ENCODE data around the gene RAET1E.
"Not testable (repeated sequence)": the region's sequence is repeated elsewhere in the genome, so short reads cannot be mapped to it uniquely, and the experiment has no call there.

Gene RAET1E

GRCh38 chr6:149907317-149907716, 9.4 kb upstream of the RAET1E start:
- no peak for DNase-seq

- no peak for DNase-seq
Observed at GRCh38 chr6:149906405-149906804, 8.5 kb upstream of the RAET1E start.

GRCh38 chr6:149905911-149906371, 8.0 kb upstream of the RAET1E start:
- no peak for DNase-seq

DNA sequence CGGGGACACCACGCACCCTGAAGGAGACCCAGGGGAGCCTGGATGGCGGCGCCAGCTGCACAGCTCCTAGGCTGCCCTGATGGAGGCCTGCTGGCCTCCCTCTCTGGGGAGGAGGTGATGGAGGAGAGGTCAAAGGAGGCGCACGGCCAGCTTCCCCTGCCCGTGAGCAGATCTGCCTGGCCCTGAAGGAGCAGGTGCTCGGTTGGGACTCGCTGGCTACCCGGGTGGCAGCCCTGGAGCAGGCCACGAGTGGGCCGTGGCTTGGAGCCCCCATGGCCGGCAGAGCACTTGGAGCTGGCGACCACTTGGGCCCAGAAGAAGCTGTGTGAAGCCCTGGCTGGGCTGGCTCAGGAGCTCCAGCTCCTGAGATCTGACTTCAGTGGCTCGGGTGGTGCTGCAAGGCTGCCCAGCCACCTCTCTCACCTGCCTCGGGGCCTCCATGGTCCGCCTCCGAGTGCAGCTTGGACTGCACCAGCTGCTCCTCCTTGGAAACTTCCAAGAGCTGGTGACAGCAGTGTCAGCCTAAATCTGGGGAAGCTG, 7.5 kb upstream of the RAET1E start:
- DNase-seq, result no peak

DNA sequence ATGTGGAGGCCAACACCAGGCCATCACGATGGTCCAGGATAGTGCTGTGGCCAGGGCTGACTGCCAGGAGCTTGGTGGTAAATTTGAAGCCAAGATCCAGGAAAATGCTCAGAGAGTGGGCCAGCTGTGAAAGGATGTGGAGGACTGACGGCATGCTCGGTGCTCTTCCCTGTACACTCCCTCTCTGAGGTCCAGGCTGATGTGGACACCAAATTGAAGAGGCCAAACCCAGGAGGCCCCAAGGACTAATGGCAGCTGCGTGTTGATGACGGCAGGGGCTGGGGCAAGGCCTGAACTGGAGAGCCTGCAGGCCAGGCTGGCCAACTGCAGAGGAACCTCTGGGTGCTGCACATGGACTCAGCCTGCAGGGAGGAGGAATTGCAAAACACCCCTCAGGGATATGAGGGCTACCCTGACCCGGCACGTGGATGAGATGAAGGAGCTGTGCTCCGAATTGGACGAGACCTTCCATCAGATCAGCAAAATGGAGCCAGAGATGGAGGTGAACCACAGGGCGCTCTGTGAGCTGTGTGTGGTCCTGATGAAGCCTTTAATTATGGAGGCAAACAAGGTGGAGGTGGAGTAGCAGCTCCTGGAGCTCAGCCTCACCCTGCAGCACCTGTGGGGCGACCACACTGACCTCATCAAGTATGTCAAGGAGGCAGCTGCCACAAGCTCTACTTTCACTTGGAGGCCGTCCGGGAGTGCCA, 6.9 kb upstream of the RAET1E start:
- no peak for DNase-seq

DNA sequence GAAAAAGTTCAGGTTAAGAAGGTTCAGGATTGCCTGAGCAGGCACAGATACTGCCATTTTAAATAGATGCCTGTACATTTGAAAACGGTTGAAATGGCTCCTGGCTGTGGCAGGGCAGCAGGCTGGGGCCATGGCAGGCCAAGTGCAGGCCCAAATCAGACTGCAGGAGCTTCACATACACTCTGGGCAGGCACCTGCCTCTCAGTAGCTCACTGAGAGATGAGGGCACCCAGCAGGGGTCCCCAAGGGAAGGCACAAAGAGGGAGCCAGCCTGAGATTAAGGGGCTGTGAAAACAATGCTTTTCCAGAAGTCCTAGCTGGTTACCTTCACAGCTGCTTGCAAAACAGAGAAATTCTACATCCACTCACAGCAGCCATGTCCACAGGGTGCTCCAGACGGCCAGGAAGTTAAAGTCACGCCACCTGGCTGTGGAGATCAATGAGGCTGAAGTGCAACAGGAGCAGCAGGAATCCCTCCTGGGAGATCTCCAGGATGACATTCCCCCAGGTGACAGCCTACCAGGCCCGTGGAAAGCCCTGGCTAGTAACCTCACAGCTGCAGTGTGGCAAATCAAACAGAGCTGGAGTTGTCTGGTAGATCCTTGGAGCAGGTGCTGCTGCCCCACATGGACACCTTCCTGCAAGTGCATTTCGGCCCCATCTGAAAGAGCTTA, 6.2 kb upstream of the RAET1E start:
- no peak for DNase-seq

- DNase-seq, result no peak
Observed at GRCh38 chr6:149901444-149902140, 3.7 kb upstream of the RAET1E start.

GRCh38 chr6:149900620-149901443, 2.9 kb upstream of the RAET1E start:
- no peak for DNase-seq

- DNase-seq, result no peak
Observed at GRCh38 chr6:149899926-149900619, 2.2 kb upstream of the RAET1E start.

DNA sequence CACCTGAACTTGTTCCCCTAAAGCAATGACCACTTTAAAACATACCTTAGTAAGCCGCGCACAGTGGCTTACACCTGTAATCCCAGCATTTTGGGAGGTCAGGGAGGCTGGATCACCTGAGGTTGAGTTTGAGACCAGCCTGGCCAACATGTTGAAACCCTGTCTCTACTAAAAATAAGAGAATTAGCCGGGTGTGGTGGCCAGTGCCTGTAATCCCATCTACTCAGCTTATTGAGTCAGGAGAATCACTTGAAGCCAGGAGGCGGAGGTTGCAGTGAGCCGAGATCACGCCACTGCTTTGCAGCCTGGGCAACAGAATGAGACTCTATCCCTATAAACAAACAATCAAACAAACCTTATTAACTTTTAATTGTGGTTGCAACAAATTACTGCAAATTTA, 1.6 kb upstream of the RAET1E start:
- DNase-seq, result no peak

- DNase-seq, result no peak
Observed at GRCh38 chr6:149898966-149899365, 1.1 kb upstream of the RAET1E start.

DNA sequence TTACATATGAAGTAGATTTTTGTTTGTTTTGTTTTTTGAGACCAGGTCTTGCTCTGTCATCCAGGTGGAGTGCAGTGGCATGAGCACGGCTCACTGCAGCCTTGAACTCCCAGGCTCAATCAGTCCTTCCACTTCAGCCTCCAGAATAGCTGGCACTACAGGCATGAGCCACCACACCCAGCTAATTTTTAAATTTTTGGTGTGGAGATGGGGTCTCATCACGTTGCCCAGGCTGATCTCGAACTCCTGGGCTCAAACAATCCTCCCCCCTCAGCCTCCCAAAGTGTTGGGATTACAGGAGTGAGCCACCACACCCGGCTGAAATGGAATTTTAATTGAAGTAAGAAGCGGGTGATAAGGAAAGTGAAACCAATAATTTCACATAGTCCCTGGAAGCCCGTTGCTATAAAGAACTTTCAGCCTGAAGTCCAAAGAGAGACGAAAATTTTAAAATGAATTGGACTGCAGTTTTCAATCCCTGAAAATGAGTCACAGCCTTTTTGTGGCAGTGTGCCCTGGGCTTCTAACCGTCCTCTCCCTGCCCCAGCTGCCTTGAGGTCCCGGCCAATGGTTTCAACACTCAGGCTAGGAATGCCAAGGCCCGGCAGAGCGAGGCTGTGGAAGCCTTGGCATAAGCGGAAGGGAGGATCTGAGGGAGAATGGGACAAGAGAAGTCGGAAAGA, 757 bp downstream of the RAET1E start:
- DNase-seq, result no peak

- no peak for DNase-seq
Observed at GRCh38 chr6:149896491-149896890, 1.4 kb downstream of the RAET1E start.

DNA sequence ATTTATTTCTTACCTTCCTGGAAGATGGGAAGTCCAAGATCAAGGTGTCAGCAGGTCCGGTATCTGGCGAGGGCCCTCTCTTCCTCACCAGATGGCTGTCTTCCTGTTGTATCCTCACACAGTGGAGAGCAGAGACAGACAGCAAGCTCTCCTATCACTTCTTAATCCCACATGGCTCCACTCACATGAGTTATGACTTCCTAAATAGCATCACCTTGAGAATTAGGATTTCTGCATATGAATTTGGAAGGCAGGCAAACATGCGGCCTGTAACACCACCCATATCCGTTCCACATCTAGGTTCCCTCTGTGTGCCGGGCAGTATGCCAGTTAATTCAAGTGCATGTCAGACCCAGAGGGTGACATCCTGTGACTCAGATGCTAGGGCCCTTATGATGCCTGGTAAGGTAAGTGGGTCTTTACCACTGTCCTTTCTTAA, 2.1 kb downstream of the RAET1E start:
- DNase-seq, result peak; percentile 45

GRCh38 chr6:149895048-149895590, 2.8 kb downstream of the RAET1E start:
- peak; percentile 8 for DNase-seq

- DNase-seq, result not testable (repeated sequence)
Observed at GRCh38 chr6:149891864-149892263, 6.0 kb downstream of the RAET1E start.

GRCh38 chr6:149891259-149891658, 6.7 kb downstream of the RAET1E start:
- DNase-seq, result no peak

DNA sequence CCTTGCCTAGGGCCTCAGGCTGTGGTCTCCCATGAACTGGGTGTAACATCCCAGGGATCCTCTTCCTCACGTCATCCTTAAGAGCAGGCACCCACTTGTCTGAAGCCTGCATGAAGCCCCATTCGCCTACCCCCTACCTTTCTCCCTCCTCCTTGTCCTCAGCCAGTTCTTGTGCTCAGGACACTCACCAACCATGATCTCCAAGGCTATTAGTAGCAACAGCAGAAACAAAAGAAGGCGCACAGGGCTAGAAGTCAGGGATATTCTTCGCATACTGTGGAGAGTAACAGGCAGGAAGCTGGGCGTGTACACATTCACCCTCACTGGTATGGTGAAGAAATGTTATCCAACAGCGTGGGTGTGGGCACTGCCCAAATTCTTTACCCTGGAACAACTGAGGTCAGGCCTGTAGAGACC, 7.3 kb downstream of the RAET1E start:
- no peak for DNase-seq

GRCh38 chr6:149889326-149889725, 8.6 kb downstream of the RAET1E start:
- DNase-seq, result no peak

GRCh38 chr6:149888659-149889058, 9.3 kb downstream of the RAET1E start:
- DNase-seq, result no peak

DNA sequence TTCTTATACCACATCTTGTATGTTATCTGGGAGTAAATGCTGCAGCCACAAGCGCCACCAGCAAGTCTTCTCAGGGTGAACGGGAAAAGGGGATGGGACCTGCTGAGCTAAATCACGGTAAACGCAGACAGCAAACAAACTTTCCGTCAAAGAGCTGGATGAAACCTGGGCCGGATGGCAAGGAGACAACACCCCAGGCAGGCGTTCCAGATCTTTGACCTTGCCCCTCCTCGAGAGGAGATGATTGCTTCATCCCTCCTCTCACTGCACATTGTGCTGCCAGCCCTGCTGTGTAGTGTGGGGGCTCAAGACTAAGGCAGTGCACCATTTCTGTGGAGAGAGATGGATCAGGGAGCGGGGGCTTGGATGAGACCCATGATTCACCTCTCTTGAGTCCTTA, 9.8 kb downstream of the RAET1E start:
- DNase-seq, result no peak
